Measurements from ENCODE around the gene ERC1.
A peak's percentile ranks its signal among the peaks of the same experiment; 100 is the strongest.

ERC1 gene

GRCh38 chr12:1523558-1524050, 532.6 kb downstream of the ERC1 start:
- DNase-seq, result no peak

- DNase-seq, result no peak
Observed at GRCh38 chr12:1525858-1526257, 534.8 kb downstream of the ERC1 start.

- no peak for DNase-seq
Observed at GRCh38 chr12:1527789-1528188, 536.8 kb downstream of the ERC1 start.

- DNase-seq, result no peak
Observed at GRCh38 chr12:1528791-1529190, 537.8 kb downstream of the ERC1 start.

- DNase-seq, result no peak
Observed at GRCh38 chr12:1529228-1529861, 538.3 kb downstream of the ERC1 start.

GRCh38 chr12:1529862-1530591, 539.0 kb downstream of the ERC1 start:
- no peak for DNase-seq

GRCh38 chr12:1530592-1531152, 539.6 kb downstream of the ERC1 start:
- no peak for DNase-seq

GRCh38 chr12:1531153-1531653, 540.2 kb downstream of the ERC1 start:
- DNase-seq, result no peak

- DNase-seq, result no peak
Observed at GRCh38 chr12:1531654-1532374, 540.8 kb downstream of the ERC1 start.

- no peak for DNase-seq
Observed at GRCh38 chr12:1532375-1533165, 541.5 kb downstream of the ERC1 start.

- DNase-seq, result peak in 1 of 2 donors; percentile 9
Observed at GRCh38 chr12:1533205-1533601, 542.2 kb downstream of the ERC1 start.

GRCh38 chr12:1533602-1534304, 542.7 kb downstream of the ERC1 start:
- no peak for DNase-seq

GRCh38 chr12:1534748-1535147, 543.7 kb downstream of the ERC1 start:
- DNase-seq, result no peak

GRCh38 chr12:1536817-1537216, 545.8 kb downstream of the ERC1 start:
- DNase-seq, result no peak

GRCh38 chr12:1539135-1539534, 548.1 kb downstream of the ERC1 start:
- DNase-seq, result no peak

GRCh38 chr12:1540690-1541089, 549.7 kb downstream of the ERC1 start:
- no peak for DNase-seq

- DNase-seq, result no peak
Observed at GRCh38 chr12:1542599-1542998, 551.6 kb downstream of the ERC1 start.

GRCh38 chr12:1544996-1545700, 554.1 kb downstream of the ERC1 start:
- peak; percentile 47 to 74 for DNase-seq

All from inflammatory macrophage (primary cell).